Esophagus muscularis mucosa (tissue), 3 donors: ENCODE results near the gene GMPR.

Source experiments
- POLR2AphosphoS5 ChIP-seq, 2 donors: sonication (generic); formaldehyde crosslinking; IDR thresholded peaks; one replicate each; pipeline ENCODE4 v1.6.1; 2017; ENCODE audit warnings: antibody characterized with exemption in 2 of 2
- TF ChIP-seq, protein P1 (sequence below), 3 experiments: fragments of 200-600 bp in 2 of 3; fragments of 450-650 bp in 1 of 3; sonication (generic) in 2 of 3; IDR thresholded peaks; one replicate each; pipeline ENCODE4 v1.5.1; 2017 to 2019; ENCODE audit warnings: antibody characterized with exemption in 3 of 3, mild to moderate bottlenecking in 2 of 3, moderate library complexity in 1 of 3

GRCh38 chr6:16299861-16300260 lies 61.5 kb downstream of the GMPR start:
- TF ChIP-seq, protein P1, sequence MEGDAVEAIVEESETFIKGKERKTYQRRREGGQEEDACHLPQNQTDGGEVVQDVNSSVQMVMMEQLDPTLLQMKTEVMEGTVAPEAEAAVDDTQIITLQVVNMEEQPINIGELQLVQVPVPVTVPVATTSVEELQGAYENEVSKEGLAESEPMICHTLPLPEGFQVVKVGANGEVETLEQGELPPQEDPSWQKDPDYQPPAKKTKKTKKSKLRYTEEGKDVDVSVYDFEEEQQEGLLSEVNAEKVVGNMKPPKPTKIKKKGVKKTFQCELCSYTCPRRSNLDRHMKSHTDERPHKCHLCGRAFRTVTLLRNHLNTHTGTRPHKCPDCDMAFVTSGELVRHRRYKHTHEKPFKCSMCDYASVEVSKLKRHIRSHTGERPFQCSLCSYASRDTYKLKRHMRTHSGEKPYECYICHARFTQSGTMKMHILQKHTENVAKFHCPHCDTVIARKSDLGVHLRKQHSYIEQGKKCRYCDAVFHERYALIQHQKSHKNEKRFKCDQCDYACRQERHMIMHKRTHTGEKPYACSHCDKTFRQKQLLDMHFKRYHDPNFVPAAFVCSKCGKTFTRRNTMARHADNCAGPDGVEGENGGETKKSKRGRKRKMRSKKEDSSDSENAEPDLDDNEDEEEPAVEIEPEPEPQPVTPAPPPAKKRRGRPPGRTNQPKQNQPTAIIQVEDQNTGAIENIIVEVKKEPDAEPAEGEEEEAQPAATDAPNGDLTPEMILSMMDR (IDR thresholded peaks at IDR 0.05) = no peak
- no peak for TF ChIP-seq POLR2AphosphoS5 (IDR thresholded peaks at IDR 0.05)
